Skeletal muscle satellite cell (primary cell): ENCODE results near the gene RPTOR.
"Not testable (repeated sequence)": the region's sequence is repeated elsewhere in the genome, so short reads cannot be mapped to it uniquely, and the experiment has no call there.

ENCODE experiments used
- H3K27me3 ChIP-seq: 2 replicates; pipeline ENCODE4 v1.7.0; 2013; ENCODE audit warnings: low read length; ENCODE audit not compliant: control insufficient read depth, insufficient read depth
- H3K36me3 ChIP-seq: 2 replicates; pipeline ENCODE4 v1.7.0; 2013; ENCODE audit warnings: mild to moderate bottlenecking, control low read depth, low read length; ENCODE audit not compliant: insufficient read depth
- H3K4me1 ChIP-seq: 2 replicates; pipeline ENCODE4 v1.7.0; 2013; ENCODE audit warnings: low read length; ENCODE audit not compliant: control insufficient read depth, insufficient read depth
- H3K4me2 ChIP-seq: 2 replicates; pipeline ENCODE4 v1.7.0; 2013; ENCODE audit warnings: mild to moderate bottlenecking, low read length
- H3K4me3 ChIP-seq: 2 replicates; pipeline ENCODE4 v1.7.0; 2013; ENCODE audit warnings: low read length
- H3K9ac ChIP-seq: 2 replicates; pipeline ENCODE4 v1.7.0; 2013; ENCODE audit warnings: mild to moderate bottlenecking, low read depth, low read length, moderate library complexity
- H3K9me3 ChIP-seq: replicated peaks from 2 replicates; pipeline ENCODE4 v1.7.0; 2013; ENCODE audit warnings: mild to moderate bottlenecking, control low read depth, low read length

Gene RPTOR

GRCh38 chr17:80753685-80754345 lies 209.2 kb downstream of the RPTOR start:
- Histone ChIP-seq H3K9ac (no peak overlapping the region), H3K4me2 (no peak overlapping the region), H3K9me3 (no peaks in the 10 kb centered on the region), H3K4me1 (peaks cover 30% of the 10 kb centered on the region), H3K36me3 (peaks cover 14% of the 10 kb centered on the region), H3K27me3 (no peaks in the 10 kb centered on the region), H3K4me3 (no peak overlapping the region)

GRCh38 chr17:80754846-80755245 lies 210.2 kb downstream of the RPTOR start:
- H3K4me3 ChIP-seq, result no peak overlapping the region
- H3K36me3 ChIP-seq, result peaks cover 14% of the 10 kb centered on the region
- H3K4me1 ChIP-seq, result peaks cover 36% of the 10 kb centered on the region
- no peak overlapping the region for H3K9ac ChIP-seq
- no peaks in the 10 kb centered on the region for H3K9me3 ChIP-seq
- no peaks in the 10 kb centered on the region for H3K27me3 ChIP-seq
- H3K4me2 ChIP-seq, result no peak overlapping the region

- no peak overlapping the region for H3K4me3 ChIP-seq
- peaks cover 14% of the 10 kb centered on the region for H3K36me3 ChIP-seq
- H3K4me1 ChIP-seq, result peaks cover 33% of the 10 kb centered on the region
- H3K9me3 ChIP-seq, result no peaks in the 10 kb centered on the region
- no peaks in the 10 kb centered on the region for H3K27me3 ChIP-seq
- no peak overlapping the region for H3K9ac ChIP-seq
- no peak overlapping the region for H3K4me2 ChIP-seq
These were observed 211.2 kb downstream of the RPTOR start for GRCh38 chr17:80755650-80756405.

- no peak overlapping the region for H3K4me2 ChIP-seq
- H3K36me3 ChIP-seq, result peaks cover 13% of the 10 kb centered on the region
- no peak overlapping the region for H3K9ac ChIP-seq
- H3K27me3 ChIP-seq, result no peaks in the 10 kb centered on the region
- H3K4me3 ChIP-seq, result no peak overlapping the region
- peaks cover 30% of the 10 kb centered on the region for H3K4me1 ChIP-seq
- H3K9me3 ChIP-seq, result no peaks in the 10 kb centered on the region
These were observed 214.1 kb downstream of the RPTOR start for GRCh38 chr17:80758481-80759376.

GRCh38 chr17:80759377-80759673 lies 214.7 kb downstream of the RPTOR start:
- Histone ChIP-seq H3K4me1 (peaks cover 30% of the 10 kb centered on the region), H3K4me2 (no peak overlapping the region), H3K9me3 (no peaks in the 10 kb centered on the region), H3K4me3 (no peak overlapping the region), H3K27me3 (no peaks in the 10 kb centered on the region), H3K9ac (no peak overlapping the region), H3K36me3 (peaks cover 7% of the 10 kb centered on the region)

- no peak overlapping the region for H3K4me2 ChIP-seq
- H3K9me3 ChIP-seq, result no peaks in the 10 kb centered on the region
- peaks cover 30% of the 10 kb centered on the region for H3K4me1 ChIP-seq
- H3K36me3 ChIP-seq, result no peaks in the 10 kb centered on the region
- no peak overlapping the region for H3K9ac ChIP-seq
- H3K27me3 ChIP-seq, result no peaks in the 10 kb centered on the region
- H3K4me3 ChIP-seq, result no peak overlapping the region
These were observed 215.9 kb downstream of the RPTOR start for GRCh38 chr17:80760511-80760911.

GRCh38 chr17:80761110-80761871 lies 216.7 kb downstream of the RPTOR start:
- Histone ChIP-seq H3K4me2 (peak overlapping the region; percentile 32), H3K4me3 (no peak overlapping the region), H3K9ac (peak overlapping the region; percentile 11), H3K36me3 (no peaks in the 10 kb centered on the region), H3K27me3 (no peaks in the 10 kb centered on the region), H3K4me1 (peaks cover 30% of the 10 kb centered on the region), H3K9me3 (no peaks in the 10 kb centered on the region)

GRCh38 chr17:80762076-80762475 lies 217.4 kb downstream of the RPTOR start:
- Histone ChIP-seq H3K4me1 (peaks cover 30% of the 10 kb centered on the region), H3K27me3 (no peaks in the 10 kb centered on the region), H3K36me3 (no peaks in the 10 kb centered on the region), H3K9ac (no peak overlapping the region), H3K4me3 (no peak overlapping the region), H3K9me3 (no peaks in the 10 kb centered on the region), H3K4me2 (peak overlapping the region; percentile 32)

GRCh38 chr17:80763293-80763867 lies 218.7 kb downstream of the RPTOR start:
- peaks cover 30% of the 10 kb centered on the region for H3K4me1 ChIP-seq
- H3K9ac ChIP-seq, result no peak overlapping the region
- H3K27me3 ChIP-seq, result no peaks in the 10 kb centered on the region
- H3K9me3 ChIP-seq, result no peaks in the 10 kb centered on the region
- no peak overlapping the region for H3K4me2 ChIP-seq
- no peaks in the 10 kb centered on the region for H3K36me3 ChIP-seq
- H3K4me3 ChIP-seq, result no peak overlapping the region

GRCh38 chr17:80764627-80765145 lies 220.0 kb downstream of the RPTOR start:
- H3K27me3 ChIP-seq, H3K36me3 ChIP-seq, H3K4me3 ChIP-seq, H3K9ac ChIP-seq, H3K4me2 ChIP-seq, H3K9me3 ChIP-seq: not testable (repeated sequence)
- H3K4me1 ChIP-seq, result peaks cover 20% of the 10 kb centered on the region
